GM12864 (cell line): ENCODE results near the gene UBN1.

Source experiments
- DNase-seq: peaks from one replicate; pipeline ENCODE4 v3.0.0-alpha.2; 2011; ENCODE audit warnings: low read depth
- H3K4me3 ChIP-seq: 2 replicates; pipeline ENCODE4 v1.5.1; 2011; ENCODE audit warnings: mild to moderate bottlenecking, low read depth, low read length, control low read depth
- TF ChIP-seq, protein P1 (sequence below): IDR thresholded peaks from 2 replicates; pipeline ENCODE4 v1.5.1; 2011; ENCODE audit warnings: low read depth, mild to moderate bottlenecking, moderate library complexity, low read length, control low read depth, inconsistent platforms; ENCODE audit errors: missing control alignments

UBN1 gene

DNA sequence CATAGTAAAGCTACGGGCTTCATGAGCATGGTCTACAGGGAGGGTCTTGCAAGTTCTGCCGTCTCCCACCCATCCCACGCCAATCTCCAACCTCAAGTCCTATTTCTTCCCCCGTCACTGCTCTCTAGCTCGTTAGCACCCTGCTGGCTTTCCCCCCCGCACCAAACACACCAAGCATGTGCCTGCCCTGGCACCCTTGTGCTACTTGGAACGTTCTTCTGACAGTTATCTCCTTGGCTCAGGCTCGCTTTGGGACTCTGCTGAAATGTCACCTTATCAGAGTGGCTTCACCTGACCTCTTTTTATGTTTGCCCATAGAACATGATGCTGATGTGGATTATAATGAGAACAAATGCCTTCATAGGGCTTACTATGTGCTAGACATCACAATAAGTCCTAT is 22.1 kb upstream of the UBN1 start:
- H3K4me3 ChIP-seq: no peak overlapping the region
- no peak for DNase-seq
- TF ChIP-seq, protein P1, sequence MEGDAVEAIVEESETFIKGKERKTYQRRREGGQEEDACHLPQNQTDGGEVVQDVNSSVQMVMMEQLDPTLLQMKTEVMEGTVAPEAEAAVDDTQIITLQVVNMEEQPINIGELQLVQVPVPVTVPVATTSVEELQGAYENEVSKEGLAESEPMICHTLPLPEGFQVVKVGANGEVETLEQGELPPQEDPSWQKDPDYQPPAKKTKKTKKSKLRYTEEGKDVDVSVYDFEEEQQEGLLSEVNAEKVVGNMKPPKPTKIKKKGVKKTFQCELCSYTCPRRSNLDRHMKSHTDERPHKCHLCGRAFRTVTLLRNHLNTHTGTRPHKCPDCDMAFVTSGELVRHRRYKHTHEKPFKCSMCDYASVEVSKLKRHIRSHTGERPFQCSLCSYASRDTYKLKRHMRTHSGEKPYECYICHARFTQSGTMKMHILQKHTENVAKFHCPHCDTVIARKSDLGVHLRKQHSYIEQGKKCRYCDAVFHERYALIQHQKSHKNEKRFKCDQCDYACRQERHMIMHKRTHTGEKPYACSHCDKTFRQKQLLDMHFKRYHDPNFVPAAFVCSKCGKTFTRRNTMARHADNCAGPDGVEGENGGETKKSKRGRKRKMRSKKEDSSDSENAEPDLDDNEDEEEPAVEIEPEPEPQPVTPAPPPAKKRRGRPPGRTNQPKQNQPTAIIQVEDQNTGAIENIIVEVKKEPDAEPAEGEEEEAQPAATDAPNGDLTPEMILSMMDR: no peak

- DNase-seq: no peak
- no peak overlapping the region for H3K4me3 ChIP-seq
- TF ChIP-seq, protein P1: no peak
These were observed 20.8 kb upstream of the UBN1 start for GRCh38 chr16:4826526-4826925.

DNA sequence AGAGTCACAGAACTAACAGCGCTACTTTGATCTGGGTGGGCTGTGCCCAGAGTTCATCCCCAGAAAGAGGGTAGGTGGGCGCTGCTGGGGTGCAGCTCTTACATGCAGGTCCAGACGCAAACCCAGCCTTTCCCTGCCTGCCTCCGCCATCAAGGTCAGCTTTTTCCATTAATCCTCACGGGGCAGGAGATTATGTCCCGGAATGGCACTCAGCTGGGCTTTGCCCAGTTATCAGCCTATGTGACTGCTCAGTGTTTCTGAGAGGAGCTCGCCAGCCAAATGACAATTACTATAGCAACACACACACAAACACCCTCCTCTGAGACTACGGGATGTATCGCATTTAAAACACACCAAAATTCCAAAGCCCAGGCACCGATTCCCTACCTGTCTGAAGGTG is 20.3 kb upstream of the UBN1 start:
- H3K4me3 ChIP-seq: no peak overlapping the region
- TF ChIP-seq, protein P1: no peak
- no peak for DNase-seq

DNA sequence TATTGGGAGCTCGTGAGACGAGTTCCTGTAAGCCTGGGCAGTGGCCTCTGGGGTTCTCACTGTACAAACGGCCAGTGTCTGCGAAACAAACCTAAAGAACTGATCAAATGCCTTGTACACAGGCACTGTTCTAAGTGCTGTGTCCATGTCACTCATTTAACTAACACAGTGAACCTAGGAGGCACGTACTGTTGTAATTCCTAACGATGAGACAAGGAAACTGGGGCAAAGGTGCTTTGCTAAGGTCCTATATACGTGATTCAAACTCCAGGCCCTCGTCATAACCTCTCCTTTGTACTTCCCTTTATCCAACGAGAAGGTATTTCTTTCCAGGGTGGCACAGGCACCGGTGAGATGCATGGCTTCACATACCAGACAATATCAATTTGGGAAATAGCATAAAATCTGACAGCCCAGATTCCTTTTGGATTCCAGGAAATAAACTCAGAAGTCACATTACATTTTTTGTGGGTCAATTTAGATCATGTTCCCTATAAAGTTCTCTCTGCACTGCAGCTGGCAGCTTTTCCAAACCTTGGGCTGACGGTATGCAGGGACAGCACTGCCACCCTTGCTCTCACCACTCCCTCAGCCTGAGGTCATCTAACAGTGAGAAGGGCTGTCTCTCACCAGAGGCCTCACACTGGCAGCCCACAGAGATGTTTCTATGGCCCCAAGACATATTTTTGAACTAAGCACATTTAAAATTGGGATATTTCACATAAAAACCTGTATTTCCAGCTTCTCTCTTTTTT is 18.5 kb upstream of the UBN1 start:
- no peak for DNase-seq
- TF ChIP-seq, protein P1: no peak
- H3K4me3 ChIP-seq: no peak overlapping the region

GRCh38 chr16:4830408-4830807 is 16.9 kb upstream of the UBN1 start:
- DNase-seq: no peak
- TF ChIP-seq, protein P1: no peak

DNA sequence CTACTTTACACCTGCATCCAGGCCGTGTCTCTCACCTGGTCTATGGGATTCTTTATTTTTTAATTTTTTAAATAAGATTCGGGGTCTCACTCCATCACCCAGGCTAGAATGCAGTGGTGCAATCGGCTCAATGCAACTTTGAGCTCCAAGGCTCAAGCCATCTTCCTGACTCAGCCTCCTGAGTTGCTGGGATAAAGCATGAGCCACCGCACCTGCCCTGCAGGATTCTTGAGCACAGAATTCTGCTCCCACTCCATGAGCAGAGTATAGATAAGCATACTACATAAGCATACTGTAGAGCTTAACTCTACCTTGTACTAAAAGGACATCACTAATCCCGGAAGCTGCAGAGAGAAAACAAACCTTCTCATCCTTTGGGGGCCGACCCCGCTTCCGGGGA is 15.7 kb upstream of the UBN1 start:
- DNase-seq: no peak
- H3K4me3 ChIP-seq: no peak overlapping the region
- TF ChIP-seq, protein P1: no peak

More at GRCh38 chr16:4830408-4830807, 16.9 kb upstream of the UBN1 start:
- no peak overlapping the region for H3K4me3 ChIP-seq
